Spleen (tissue), 7 donors: ENCODE data around the gene WDR82.

Source experiments
- CTCF ChIP-seq, 11 experiments: fragments of 200-600 bp in 7 of 11; fragments of 450-650 bp in 4 of 11; sonication (generic) in 4 of 11; IDR thresholded peaks in 8 of 11; conservative IDR thresholded peaks in 3 of 11; 1 replicate in 7 of 11; 2 replicates in 4 of 11; pipeline versions ENCODE4 v1.4.0 to v1.8.0; 2016 to 2021; ENCODE audit warnings: antibody characterized with exemption in 11 of 11, inconsistent platforms in 4 of 11, mild to moderate bottlenecking in 1 of 11
- POLR2A ChIP-seq, 3 donors: fragments of 450-650 bp; IDR thresholded peaks; one replicate each; pipeline ENCODE4 v1.5.1; 2017; ENCODE audit warnings: antibody characterized with exemption in 3 of 3, mild to moderate bottlenecking in 1 of 3
- POLR2AphosphoS5 ChIP-seq, 3 donors: sonication (generic); formaldehyde crosslinking; IDR thresholded peaks; one replicate each; pipeline ENCODE4 v1.5.1; 2017; ENCODE audit warnings: antibody characterized with exemption in 3 of 3
- donor health status: DM: no; HTN: no; CAD: no; lungs with moderate emphysema.
- donor health status: DM: no; HTN: no; CAD: no.
- donor health status: DM: no; HTN: no; CAD: no.

GRCh38 chr3:52265387-52265786, 13.1 kb downstream of the WDR82 start:
- TF ChIP-seq CTCF (IDR thresholded peaks at IDR 0.05 in 8 of 11, conservative IDR thresholded peaks at IDR 0.05 in 3 of 11) (no peak), POLR2A (IDR thresholded peaks at IDR 0.05) (no peak), POLR2AphosphoS5 (IDR thresholded peaks at IDR 0.05) (no peak)
